HG02870 (cell line): Measurements from ENCODE around the gene RPL18A.
"Not testable (repeated sequence)": the region's sequence is repeated elsewhere in the genome, so short reads cannot be mapped to it uniquely, and the experiment has no call there.

Experiments used
- ATAC-seq: cut with Tn5 transposase; IDR thresholded peaks from one replicate; pipeline ENCODE4 v1.9.1; 2021; ENCODE audit warnings: mild to moderate bottlenecking, moderate library complexity; ENCODE audit not compliant: unreplicated experiment

RPL18A gene

DNA sequence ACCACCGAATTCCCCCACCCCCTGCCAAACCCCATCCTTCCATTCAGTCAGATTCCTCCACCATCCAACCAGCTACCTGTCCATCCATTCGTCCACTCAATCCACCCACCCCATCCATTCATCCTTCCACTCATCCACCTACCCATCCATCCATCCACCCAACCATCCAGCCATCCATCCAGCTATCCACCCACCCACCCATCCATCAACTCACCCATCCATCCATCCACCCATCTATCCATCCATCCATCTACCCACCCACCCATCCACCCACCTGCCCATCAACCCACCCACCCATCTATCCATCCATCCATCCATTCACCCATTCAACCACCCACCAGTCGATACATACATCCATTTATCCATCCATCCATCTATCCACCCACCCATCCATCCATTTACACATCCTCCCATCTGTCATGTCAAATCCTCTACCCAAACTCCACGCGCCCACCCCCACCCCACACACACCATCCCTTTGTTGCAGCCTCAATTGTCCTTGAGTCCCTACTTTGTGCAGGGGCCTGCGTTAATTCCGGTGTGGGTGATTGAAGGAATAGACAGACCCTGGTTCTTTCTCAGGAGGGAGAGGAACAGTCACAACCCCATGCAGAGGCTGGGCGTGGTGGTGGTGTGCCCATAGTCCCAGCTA is 6.7 kb downstream of the RPL18A start:
- ATAC-seq: no peak

DNA sequence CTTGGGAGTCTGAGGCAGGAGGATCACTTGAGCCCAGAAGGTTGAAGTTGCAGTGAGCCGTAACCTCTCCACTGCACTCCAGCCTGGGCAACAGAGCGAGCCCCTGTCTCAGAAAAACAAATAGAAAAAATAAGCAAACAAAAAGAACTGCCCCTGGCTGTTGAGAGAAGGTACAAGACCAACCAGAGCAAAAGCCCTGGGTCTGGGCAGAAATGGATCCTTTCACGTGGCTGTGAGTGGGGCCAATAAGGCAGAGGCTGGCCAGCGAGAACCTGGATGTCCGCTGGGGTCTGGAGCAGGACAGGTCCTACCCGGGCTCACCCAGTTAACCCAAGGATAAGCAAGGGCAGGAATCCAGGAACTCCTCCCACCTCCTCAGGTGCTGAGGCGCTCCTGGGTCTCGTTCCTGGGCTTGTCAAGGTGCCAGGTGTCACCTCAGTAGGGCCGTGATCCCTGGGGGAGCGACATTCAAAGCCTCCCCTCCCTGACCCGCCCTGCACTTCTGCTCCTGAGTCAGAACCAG is 7.3 kb downstream of the RPL18A start:
- ATAC-seq: no peak

DNA sequence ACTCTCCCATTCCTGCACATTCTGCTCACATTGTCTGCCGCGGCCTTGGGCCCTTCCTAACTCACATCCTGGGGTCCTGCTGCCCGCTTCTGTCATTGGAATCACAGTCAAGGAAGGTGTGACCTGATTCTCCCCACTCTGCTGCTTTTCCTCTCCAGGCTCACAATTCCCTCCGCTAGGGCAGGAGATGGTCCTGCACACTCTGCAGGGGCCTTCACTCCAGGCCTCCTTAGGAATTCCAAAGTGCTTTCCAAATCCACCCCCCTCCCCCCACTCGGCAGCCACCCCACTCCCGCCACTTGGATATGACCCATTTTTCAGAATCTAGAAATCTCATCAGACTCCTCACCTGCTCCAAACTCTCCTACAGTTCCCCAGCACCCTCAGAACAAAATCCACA is 9.0 kb downstream of the RPL18A start:
- no peak for ATAC-seq

DNA sequence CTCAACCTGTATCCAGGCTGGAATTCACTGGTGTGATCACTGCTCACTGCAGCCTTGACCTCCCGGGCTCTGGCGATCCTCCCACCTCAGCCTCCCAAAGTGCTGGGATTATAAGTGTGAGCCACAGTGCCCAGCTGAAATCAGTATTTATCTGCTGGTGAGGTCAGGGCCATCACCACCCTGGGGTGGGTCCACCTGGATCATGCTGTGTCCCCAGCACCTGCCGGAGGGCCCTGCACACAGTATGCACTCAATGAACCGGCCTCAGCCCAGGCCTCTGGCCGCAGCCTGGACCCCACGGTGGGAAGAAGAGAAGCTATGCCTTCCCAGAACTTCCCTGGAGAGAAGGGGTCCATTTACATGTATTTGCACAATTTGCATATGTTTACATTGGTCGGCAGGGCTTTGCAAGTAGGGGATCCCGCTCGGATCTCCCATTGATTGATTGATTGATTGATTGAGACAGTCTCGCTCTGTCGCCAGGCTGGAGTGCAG is 9.5 kb downstream of the RPL18A start:
- ATAC-seq: no peak

DNA sequence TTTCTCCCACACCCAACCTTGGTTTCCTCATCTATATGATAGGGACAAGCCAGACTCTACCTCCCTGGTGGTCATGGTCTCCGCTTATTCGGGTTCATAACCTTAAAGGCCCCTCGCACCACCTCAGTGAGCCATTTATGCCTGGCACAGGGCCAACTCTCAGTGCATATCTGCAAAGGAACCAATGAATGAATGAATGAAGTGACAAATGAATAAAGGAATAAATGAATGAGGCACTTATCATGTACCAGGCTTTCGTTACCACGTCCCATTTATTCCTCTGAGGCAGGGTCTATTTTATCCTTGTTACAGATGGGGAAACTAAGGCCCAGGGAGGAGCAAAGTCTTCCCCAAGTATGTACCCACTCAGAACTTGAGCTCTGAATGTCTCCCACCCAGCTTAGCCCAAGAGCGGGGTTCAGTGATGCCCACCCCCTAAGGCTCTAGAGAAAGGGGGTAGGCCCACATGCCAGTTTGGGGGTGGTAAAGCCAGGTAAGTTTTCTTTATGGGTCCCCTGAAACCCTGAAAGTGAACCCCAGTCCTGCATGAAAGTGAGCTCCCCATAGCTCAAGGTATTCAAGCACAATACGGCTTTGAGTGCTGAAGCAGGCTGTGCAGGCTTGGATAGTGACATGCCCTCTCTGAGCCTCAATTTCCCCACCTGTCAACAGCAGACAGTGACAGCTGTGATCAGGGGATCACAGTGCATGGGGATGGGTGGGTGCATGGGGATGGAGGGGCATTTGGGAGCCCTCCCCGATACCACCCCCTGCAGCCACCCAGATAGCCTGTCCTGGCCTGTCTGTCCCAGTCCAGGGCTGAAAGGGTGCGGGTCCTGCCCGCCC is 11.5 kb downstream of the RPL18A start:
- no peak for ATAC-seq

DNA sequence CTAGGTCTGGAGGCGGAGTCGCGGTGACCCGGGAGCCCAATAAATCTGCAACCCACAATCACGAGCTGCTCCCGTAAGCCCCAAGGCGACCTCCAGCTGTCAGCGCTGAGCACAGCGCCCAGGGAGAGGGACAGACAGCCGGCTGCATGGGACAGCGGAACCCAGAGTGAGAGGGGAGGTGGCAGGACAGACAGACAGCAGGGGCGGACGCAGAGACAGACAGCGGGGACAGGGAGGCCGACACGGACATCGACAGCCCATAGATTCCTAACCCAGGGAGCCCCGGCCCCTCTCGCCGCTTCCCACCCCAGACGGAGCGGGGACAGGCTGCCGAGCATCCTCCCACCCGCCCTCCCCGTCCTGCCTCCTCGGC is 12.2 kb downstream of the RPL18A start, which contains the start of gene SLC5A5:
SLC5A5 (plus strand) TSS at position 68 of the 373 bp plus-strand sequence. CDS start 375 bp downstream, outside the sequence.
- ATAC-seq: no peak

DNA sequence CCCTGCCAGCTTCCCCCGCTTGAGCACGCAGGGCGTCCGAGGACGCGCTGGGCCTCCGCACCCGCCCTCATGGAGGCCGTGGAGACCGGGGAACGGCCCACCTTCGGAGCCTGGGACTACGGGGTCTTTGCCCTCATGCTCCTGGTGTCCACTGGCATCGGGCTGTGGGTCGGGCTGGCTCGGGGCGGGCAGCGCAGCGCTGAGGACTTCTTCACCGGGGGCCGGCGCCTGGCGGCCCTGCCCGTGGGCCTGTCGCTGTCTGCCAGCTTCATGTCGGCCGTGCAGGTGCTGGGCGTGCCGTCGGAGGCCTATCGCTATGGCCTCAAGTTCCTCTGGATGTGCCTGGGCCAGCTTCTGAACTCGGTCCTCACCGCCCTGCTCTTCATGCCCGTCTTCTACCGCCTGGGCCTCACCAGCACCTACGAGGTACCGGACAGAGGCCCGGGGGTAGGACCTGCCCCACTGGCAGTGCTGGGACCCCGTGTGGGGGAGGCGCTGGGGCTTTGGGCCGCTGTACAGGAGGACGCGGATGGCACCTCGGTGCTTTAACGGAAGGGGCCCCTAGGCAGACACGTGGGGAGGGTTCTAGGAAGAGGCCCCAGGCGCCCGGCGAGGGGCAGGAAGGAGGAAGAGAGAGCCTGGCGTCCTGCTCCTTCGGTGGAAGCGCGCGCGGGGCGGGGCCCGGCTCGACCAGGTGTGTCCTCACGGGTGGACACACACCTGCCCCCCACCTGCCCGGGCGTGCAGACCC is 12.7 kb downstream of the RPL18A start:
- no peak for ATAC-seq

DNA sequence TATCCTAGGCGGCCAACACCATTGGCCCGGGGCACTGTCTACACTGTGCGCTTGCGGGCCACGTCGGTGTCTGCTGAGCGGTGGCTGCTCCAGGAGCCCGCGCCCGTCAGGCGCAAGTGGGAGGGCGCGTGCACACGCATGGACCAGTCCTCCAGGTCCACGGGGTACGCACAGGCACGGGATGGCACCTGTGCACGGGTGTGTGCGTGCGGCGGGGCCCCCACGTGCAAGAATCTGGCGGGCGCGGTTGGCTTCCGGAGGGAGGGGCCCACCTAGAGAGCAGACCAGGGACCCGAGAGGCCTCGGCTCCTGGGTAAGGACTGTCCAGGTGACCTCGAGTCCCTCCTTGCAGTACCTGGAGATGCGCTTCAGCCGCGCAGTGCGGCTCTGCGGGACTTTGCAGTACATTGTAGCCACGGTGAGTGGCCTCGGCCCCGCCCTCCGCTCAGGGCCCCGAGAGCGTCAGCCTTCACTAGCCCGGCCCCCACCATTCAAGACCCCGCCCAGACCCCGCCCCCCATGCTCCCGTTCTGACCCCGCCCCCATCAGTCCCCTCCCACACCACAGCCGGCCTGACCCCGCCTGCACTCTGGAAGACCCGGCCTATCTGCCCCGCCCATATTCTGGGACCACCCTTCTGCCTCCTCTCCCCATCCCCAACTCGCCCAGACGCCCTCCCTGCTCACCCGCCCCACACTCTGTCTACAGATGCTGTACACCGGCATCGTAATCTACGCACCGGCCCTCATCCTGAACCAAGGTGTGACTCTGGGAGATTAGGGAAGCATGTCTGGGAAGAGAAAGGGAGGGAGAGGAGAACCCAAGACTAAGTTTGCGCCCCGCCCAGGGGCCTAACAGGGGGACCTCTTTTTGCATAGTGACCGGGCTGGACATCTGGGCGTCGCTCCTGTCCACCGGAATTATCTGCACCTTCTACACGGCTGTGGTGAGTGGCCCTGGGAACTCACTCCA is 14.4 kb downstream of the RPL18A start:
- ATAC-seq: no peak

DNA sequence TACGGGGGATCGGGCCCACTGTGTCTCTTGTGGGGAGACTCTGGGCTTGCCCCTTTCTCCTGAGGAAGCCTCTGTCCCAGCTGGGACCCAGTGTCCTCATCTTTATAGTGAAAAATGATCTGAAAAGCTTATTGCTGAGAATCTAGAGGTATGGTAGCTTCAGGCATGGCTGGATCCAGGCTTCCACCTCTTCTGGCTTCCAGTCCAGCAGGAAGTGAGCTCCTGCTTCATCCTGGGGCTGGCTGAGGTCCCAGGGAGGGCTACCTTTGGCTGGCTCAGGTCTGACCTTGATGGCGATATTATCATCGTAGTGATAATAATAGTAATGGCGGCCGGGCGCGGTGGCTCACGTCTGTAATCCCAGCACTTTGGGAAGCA is 15.0 kb downstream of the RPL18A start:
- no peak for ATAC-seq

DNA sequence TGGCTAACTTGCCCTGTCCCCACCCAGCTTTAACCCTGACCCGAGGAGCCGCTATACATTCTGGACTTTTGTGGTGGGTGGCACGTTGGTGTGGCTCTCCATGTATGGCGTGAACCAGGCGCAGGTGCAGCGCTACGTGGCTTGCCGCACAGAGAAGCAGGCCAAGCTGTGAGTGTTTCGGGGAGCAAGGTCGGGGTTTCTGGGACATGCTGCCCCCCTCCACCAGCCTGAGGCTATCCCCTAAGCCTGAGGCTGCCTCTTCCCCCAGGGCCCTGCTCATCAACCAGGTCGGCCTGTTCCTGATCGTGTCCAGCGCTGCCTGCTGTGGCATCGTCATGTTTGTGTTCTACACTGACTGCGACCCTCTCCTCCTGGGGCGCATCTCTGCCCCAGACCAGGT is 18.0 kb downstream of the RPL18A start:
- ATAC-seq: no peak

DNA sequence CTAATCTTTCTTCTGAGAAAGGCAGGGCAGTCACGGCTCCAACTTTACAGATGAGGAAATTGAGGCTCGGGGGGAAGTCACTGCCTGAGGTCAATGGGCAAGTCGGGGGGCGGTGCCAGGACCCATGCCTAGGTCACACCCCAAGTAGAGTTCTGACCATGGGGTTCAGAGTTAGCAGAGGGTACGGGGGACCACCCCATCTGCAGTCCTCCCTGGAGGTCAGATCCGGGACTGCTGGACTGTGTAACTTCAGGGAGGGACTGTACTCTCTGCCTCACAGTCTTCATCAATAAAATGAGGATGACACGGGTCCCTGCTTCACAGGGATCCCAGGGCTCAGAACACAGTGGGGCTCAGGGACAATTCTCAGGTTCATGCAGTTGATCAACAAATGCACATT is 19.8 kb downstream of the RPL18A start:
- ATAC-seq: no peak

DNA sequence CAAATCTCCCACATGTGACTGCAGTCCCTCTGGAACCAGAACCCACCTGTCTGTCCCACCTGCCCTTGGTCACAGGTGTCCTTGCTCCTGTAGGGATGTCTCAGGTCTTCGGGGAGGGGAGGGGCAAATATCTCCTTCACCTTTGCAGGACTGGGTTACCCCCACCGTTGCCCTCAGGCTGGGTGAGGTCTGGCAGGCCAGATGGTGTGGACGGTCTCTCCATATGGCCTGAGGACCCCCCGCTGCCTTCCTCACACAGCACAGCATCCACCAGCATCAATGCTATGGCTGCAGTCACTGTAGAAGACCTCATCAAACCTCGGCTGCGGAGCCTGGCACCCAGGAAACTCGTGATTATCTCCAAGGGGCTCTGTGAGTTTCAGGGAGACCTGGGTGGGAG is 22.0 kb downstream of the RPL18A start:
- no peak for ATAC-seq

DNA sequence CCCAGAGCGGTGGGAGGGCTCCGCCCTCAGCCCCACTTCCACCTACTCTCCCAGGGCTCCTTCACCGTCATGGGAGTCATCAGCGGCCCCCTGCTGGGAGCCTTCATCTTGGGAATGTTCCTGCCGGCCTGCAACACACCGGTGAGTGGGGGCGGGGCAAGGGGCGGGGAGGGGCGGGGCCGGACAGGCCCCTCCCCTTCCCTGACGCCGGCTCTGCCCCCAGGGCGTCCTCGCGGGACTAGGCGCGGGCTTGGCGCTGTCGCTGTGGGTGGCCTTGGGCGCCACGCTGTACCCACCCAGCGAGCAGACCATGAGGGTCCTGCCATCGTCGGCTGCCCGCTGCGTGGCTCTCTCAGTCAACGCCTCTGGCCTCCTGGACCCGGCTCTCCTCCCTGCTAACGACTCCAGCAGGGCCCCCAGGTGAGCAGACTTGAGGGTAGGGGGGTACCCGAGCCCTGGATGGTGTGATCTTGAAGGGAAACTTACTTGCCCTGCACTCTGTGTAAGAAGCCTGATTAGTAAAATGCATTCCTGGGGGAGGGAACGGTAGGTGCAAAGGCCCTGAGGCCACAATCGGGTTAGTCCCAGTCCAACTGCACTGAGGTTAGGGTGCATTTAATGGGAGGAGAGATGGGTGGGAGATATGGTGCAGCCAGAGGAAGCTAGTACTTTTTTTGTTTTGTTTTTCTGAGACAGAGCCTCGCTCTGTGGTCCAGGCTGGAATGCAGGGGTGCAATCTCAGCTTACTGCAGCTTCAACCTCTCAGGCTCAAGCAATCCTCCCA is 24.1 kb downstream of the RPL18A start:
- ATAC-seq: no peak

DNA sequence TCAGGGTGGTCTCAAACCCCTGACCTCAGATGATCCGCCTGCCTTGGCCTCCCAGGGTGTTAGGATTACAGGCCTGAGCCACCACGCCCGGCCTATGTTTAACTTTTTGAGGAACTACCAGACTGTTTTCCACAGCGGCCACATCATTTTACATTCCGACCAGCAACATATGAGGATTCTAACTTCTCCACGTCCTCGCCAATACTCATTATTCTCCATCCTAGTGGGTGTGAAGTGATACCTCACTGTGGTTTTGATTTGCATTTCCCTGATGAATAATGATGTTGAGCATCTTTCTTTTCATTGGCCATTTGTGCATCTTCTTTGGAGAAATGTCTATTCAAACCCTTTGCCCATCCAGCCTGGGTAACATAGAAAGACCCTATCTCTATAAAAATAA is 26.8 kb downstream of the RPL18A start:
- ATAC-seq: no peak

DNA sequence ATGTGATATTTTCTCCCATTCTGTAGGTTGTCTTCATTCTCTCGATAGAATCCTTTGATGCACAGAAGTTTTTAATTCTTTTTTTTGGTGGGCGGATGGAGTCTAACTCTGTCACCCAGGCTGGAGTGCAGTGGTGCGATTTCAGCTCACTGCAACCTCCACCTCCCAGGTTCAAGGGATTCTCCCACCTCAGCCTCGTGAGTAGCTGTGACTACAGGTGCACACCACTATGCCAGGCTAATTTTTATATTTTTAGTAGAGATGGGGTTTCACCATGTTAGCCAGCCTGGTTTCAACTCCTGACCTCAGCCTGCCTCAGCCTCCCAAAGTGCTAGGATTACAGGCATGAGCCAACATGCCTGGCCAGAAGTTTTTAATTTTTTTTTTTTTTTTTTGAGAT is 27.5 kb downstream of the RPL18A start:
- ATAC-seq: not testable (repeated sequence)

DNA sequence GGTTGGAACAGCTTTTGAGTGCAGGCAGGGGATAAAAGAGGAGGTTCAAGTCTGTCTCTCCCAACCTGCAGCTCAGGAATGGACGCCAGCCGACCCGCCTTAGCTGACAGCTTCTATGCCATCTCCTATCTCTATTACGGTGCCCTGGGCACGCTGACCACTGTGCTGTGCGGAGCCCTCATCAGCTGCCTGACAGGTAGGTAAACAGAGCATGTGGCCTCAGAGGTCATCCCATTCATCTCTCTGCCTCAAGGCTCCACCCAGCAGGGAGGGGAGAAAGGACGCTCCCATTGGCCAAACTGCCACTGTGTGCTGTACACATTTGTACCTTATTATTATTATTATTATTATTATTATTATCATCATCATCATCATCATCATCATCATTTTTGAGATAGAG is 28.6 kb downstream of the RPL18A start:
- ATAC-seq: no peak

DNA sequence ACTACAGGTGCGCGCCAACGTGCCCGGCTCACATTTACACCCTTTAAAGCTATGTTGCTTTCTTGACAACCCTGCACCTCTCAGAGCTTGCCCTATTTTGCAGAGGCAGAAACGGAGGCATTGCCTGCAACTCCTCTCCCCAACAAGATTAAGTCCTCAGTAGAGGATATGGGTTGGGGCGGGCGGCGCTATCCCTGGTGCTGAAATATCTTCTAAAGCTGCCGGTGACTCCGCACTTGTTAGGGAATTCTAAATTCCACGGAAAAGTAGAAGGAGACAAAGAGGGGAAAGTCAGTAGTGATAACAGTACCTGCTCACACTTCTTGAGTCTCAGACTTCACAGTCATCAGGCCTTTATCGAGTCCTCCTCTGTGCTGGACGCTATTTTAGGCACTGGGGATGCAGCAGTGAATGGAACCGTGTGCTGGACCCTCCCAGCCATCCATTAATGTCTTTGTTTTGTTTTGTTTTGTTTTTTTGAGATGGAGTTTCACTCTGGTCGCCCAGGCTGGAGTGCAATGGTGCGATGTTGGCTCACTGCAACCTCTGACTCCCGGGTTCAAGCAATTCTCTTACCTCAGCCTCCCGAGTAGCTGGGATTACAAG is 30.0 kb downstream of the RPL18A start:
- no peak for ATAC-seq

DNA sequence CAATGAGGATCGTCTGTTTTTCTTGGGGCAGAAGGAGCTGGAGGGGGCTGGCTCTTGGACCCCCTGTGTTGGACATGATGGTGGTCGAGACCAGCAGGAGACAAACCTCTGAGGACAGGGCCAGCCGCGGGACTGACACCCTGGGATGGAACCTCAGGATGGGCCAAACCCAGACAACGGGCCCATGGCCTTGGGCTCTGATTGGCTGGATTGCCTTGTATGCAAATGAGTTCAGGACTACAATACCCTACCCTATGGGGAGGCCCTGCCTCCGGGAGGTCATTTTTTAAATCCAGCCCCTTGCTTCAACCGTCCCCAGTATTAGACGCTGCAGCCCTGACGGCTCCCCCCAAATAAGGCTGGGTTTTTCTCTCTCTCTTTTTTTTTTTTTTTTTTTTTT is 34.1 kb downstream of the RPL18A start:
- no peak for ATAC-seq

DNA sequence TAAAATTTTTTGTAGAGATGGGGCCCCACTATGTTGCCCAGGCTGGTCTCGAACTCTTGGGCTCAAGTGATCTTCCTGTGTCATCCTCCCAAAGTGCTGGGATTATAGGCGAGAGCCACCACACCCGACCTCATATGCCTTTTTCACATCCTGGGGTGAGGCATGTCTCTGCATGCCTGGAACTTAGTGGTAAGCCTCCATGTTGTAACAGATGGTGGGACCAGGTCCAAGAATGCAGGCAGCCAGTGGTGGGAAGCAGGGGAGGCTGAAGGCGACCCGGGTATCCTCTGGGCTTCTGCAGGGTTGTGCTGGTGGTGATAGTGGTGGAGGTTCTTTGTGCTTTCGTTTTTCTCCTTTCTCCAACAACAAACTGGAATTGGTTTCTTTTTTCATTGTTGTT is 43.0 kb downstream of the RPL18A start:
- ATAC-seq: no peak
